Suprapubic skin (tissue), 4 donors: ENCODE measurements around the gene EMILIN1.

Source experiments
- CTCF ChIP-seq, 2 donors: fragments of 200-600 bp in 1 of 2; fragments of 450-650 bp in 1 of 2; sonication (generic) in 1 of 2; IDR thresholded peaks; one replicate each; pipeline ENCODE4 v1.5.1; 2016 to 2019; ENCODE audit warnings: antibody characterized with exemption in 2 of 2, mild to moderate bottlenecking in 1 of 2, moderate library complexity in 1 of 2
- EP300 ChIP-seq: sonication (generic); formaldehyde crosslinking; IDR thresholded peaks from one replicate; pipeline ENCODE4 v1.6.1; 2017; ENCODE audit warnings: antibody characterized with exemption
- POLR2A ChIP-seq, 2 donors: fragments of 450-650 bp; IDR thresholded peaks; one replicate each; pipeline ENCODE4 v1.6.1; 2017; ENCODE audit warnings: antibody characterized with exemption in 2 of 2, mild to moderate bottlenecking in 2 of 2, moderate library complexity in 2 of 2
- POLR2AphosphoS5 ChIP-seq, 3 donors: sonication (generic); formaldehyde crosslinking; IDR thresholded peaks; one replicate each; pipeline ENCODE4 v1.6.1; 2017; ENCODE audit warnings: antibody characterized with exemption in 3 of 3

- TF ChIP-seq CTCF (IDR thresholded peaks at IDR 0.05) = no peak
- no peak for TF ChIP-seq POLR2A (IDR thresholded peaks at IDR 0.05)
- TF ChIP-seq EP300 = no peak
- no peak for TF ChIP-seq POLR2AphosphoS5 (IDR thresholded peaks at IDR 0.05)
These were observed 4.5 kb downstream of the EMILIN1 start for GRCh38 chr2:27082773-27083409.
